Activated naive CD4-positive, alpha-beta T cell (primary cell): ENCODE results near the gene CNIH1.
"Not testable (repeated sequence)": the region's sequence is repeated elsewhere in the genome, so short reads cannot be mapped to it uniquely, and the experiment has no call there.

Experiments used
- DNase-seq, 4 experiments: peaks; one replicate each; lab custom pipeline; 2025; lab: John Stamatoyannopoulos, UW

CNIH1 gene

DNA sequence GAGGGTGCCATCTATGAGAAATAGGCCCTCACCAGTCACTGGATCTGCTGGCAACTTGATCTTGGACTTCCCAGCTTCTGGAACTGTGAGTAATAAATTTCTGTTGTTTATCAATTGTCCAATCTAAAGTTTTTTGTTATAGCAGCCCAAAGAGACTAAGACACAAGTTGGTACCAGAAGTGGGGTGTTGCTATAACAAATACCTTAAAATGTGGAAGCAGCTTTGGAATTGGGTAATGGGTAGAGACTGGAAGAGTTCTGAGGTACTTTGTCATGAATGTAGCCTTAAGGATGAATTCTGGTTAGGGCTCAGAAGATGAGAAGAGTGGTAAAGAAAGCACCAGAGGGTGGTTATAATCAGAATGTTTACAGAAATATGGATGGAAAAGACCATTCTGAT, 26.1 kb upstream of the CNIH1 start:
- DNase-seq, result no peak

DNA sequence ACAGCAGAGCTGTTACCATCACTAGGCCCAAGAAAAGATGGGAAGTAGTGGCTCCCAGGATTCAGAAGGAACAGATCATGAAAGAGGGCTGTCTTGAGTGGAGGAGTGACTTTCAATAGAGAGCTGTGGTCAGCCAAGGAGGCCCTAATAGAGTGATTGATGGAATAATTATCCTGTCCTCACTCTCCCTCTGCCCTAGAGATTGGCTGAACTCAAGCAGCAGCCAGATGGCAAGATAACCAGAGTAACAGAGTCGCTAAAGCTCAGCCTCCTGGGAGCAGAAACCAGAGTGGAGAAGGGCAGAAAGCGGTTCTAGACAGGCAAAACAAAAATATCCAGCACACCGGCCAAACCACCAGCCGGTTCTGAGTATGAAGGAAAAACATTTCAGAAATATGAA, 24.5 kb upstream of the CNIH1 start:
- no peak for DNase-seq

DNA sequence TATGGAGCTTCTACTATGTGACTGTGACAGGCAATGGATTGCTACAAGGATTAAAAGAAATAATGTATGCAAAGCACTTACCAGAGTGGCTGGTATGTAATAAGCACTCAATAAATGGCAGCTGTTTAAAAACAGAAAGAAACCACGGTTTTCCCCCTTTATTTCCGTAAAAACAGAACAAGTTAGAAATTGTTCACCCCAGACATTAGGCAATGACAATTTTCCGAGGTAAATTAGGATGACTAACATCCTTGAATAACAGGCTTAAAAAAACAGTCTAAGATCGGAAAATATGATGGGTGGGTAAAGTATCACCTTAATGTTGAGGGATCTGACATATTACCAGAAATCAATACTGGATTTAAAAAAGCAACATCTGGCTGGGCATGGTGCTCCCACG, 20.9 kb upstream of the CNIH1 start:
- no peak for DNase-seq

DNA sequence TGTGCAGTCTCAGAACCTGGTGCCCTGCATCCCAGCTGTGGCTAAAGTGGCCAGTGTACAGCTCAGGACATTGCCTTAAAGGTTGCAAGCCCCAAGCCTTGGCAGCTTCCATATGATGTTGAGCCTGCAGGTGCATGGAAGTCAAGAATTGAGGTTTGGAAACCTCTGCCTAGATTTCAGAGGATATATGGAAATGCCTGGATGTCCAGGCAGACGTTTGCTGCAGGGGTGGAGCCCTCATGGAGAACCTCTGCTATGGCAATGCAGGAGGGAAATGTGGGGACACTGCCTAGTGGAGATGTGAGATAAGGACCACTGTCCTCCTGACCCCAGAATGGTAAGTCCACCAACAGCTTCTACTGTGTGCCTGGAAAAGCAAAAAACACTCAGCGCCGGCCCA, 17.9 kb upstream of the CNIH1 start:
- DNase-seq, result no peak

DNA sequence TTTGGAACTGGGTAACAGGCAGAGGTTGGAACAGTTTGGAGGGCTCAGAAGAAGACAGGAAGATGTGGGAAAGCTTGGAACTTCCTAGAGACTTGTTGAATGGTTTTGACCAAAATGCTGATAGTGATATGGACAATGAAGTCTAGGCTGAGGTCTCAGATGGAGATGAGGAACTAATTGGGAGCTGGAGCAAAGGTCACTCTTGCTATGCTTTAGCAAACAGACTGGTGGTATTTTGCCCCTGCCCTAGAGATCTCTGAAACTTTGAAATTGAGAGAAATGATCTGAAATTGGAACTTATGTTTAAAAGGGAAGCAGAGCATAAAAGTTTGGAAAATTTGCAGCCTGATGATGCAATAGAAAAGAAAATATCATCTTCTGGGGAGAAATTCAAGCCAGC, 17.4 kb upstream of the CNIH1 start:
- not testable (repeated sequence) for DNase-seq

DNA sequence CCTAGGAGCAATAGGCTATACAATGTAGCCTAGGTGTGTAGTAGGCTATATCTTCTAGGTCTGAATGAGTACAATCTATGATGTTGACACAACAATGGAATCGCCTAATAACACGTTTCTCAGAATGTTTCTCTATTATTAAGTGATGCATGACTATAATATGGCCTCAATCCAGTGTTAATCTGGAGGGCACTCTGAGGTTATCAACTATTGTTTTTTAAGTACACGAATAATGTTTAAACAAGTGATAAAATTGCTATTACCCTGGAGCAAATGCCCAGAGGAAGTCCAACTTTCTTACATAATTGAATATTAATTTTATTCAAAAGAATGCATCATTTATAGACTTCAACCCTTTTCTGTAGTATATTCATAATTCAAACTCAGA, 16.4 kb upstream of the CNIH1 start:
- no peak for DNase-seq

DNA sequence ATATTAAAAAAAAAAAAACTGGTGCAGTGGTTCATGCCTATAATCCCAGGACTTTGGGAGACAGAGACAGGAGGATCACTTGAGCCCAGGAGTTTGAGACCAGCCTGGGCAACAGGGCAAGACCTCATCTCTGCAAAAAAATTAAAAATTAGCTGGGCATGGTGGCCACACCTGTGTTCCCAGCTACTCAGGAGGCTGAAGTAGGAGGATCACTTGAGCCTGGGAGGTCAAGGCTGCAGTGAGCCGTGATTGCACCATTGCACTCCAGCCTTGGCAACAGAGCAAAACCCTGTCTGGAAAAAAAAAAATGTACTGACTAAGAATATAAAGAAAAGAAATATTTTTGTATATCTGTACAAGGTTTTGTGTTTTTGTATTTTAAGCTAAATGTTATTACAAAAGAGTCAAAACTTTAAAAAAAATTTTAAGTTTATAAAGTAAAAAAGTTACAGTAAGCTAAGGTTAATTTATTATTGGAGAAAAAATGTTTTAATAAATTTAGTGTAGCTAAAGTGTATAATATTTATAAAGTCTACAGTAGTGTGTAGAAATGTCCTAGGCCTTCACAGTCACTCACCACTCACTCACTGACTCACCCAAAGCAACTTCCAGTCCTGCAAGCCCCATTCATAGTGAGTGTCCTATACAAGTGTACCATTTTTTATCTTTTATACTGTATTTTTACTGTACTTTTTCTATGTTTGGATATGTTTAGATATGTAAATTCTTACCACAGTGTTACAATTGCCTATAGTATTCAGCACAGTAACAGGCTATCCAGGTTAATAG, 15.8 kb upstream of the CNIH1 start:
- DNase-seq, result not testable (repeated sequence)

DNA sequence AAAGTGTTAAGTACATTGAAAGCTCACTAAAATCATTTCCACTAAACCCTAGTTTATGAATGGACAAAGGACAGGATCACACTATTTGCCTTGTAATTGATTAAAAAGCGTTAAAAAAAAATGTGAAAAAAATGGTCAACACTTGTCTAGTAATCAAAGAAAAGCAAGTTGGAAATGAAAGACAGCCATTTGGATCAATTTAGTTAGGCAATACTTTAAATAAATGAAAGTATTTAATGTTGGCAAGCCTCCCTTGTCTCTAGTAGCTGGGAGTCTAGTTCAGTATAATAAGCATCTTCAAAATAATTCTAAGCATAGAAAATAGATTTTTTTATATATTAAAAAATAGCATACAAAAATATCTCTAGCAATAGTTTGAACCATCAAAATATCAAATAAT, 14.2 kb upstream of the CNIH1 start:
- no peak for DNase-seq

DNA sequence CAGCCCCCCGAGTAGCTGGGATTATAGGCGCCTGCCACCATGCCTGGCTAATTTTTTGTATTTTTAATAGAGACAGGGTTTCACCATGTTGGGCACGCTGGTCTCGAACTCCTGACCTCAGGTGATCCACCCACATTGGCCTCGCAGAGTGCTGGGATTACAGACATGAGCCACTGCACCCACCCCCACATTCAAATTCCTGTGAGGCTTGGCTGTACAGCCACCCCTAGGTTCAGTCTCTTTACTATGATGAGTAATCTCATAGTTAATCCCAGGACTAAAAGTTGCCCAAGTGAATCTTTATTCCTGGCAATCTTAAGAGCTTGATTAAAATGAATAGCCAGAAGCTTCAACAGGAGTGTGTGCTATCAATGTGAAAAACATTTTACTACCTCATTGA, 12.8 kb upstream of the CNIH1 start:
- not testable (repeated sequence) for DNase-seq

DNA sequence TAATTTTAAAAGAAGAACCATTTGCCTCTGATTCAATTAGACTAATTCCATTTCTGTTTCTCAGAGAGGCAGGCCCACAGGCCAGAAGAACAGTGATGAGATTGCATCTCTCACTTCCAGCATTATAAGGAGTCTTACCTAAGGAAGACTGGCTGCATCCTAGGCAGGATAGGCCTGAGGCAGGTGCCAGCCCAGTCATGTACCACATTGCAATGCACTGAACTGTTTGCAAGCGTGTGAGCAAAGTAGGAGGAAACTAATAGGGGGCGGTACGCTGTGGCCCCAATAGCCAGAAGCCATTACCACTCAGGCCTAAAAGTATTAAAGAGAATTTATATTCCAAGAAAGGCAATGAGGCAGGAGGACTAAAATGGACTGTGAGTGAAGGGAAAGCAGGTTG, 12.1 kb upstream of the CNIH1 start:
- DNase-seq, result no peak

DNA sequence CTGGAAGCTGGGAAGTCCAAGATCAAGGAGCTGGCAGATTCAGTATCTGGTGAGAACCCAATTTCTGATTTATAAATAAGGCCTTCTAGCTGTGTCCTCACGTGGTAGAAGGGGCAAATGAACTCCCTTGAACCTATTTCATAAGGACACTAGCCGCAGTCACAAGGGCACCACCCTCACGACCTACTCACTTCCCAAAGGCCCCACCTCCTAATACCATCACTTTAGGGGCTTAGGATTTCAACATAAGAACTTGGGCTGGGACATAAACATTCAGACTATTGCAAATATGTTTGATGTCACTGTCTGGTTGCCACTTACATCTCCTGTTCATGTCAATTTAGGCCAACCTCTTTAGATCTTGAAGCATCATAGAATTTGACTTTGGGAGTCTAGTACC, 10.8 kb upstream of the CNIH1 start:
- no peak for DNase-seq

DNA sequence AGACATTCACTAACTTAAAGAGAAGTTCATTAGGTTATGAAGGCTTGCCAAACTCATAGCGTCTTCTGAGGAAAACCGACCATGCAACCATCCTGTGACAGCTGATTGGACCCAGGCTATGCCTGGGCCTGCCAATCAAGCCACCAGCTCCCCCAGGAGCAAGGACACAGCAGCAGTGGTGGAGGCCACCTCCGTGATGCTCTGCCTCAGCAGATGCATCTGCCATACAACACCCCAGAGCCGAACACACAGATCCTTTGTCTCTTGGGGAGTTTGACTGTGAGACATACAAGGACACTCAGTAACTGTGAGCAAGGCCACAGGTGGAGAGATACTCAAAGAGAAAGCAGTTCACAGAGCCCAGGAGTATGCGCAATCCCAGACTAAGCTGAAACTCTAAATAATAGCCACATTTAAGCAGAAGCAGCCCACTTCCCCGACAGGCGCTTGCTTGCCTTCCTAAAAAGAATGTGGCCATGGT, 10.0 kb upstream of the CNIH1 start:
- DNase-seq, result no peak

DNA sequence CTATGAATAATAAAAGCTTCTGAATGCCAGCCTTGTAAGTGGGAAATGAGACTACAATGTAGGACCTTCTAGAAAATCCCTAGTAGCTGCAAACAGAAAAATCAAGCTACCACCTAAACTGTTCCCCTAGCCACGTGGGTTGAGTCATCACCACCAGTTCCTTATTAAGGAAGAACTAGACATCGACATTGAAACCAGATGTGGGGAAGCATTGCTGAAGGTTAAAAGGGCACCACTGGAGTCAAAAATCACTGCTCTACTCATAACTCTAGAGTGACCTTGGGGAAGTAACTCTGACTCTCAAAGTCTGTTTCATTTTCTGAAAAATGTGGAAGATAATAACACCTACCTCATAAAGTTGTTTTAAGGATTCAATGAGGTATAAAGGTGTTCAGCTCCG, 9.4 kb upstream of the CNIH1 start:
- DNase-seq, result no peak

DNA sequence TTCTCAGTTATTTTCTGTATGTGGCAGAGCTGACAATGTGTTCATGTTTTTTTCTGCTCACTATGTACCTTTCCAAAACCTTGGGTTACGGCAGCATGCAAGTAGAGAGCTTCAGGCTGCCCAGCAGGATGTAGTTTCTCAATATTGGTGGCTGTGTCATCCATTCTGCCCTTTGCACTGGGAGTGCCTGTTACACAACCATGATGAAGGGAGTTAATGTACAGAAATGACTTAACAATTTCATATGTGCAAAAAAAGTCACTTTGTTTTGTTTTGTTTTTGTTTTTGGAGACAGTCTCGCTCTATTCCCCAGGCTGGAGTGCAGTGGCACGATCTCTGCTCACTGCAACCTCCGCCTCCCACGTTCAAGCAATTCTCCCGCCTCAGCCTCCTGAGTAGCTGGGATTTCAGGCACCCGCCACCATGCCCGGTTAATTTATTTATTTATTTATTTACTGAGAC, 6.1 kb upstream of the CNIH1 start:
- no peak for DNase-seq

DNA sequence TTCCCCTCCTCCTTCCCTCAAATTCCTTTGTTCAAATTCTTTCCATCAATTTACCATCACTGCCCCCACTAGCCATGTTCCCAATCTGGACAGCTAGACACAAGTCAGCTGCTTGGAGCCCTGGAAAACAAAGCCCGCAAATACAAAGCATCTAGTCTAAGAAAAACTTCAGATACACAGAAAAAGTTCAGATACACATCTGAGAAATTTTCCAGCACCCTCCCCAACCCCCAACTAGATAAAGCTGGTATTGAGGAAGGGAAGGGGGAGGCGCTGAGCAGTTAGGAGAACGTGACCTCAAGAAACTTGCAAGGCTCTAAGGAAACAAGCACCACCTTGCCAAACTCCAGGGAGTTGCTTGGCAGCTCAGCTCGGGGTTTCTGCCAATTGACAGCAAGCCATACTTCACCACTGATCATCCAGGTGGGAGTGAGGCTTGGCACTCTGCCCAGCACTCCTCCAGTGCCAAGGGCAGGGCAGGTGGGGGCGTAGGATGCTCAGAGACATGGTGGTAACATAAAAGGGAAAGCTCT, 5.1 kb upstream of the CNIH1 start:
- DNase-seq, result no peak

DNA sequence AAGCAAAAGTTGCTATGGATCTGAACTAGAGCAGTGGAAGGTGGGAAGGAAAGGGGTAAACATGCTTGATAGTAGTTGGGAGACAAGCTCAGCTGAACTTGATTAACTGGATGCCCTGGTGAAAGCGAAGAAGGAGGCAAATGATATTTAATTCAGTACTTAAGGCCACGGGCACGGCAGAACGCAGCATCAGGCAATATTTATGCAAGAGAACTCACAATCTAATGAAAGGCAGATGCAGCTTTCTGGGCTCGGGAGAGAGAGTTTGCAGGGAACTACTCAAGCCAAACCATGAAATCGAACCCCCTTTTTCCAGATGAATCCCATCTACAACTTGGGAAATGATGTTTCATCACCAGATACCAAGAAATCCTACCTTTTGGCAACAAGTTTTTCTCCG, 3.5 kb upstream of the CNIH1 start:
- DNase-seq, result no peak

DNA sequence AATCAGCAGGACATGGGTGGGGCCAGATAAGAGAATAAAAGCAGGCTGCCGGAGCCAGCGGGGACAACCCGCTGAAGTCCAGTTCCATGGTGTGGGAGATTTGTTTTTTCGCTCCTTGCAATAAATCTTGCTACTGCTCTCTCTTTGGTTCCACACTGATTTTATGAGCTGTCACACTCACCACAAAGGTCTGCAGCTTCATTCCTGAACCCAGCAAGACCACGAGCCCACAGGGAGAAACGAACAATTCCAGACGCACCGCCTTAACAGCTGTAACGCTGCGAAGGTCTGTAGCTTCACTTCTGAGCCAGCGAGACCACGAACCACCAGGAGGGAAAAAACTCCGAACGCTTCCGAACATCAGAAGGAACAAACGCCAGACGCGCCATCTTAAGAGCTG, 2.8 kb upstream of the CNIH1 start:
- DNase-seq, result no peak

DNA sequence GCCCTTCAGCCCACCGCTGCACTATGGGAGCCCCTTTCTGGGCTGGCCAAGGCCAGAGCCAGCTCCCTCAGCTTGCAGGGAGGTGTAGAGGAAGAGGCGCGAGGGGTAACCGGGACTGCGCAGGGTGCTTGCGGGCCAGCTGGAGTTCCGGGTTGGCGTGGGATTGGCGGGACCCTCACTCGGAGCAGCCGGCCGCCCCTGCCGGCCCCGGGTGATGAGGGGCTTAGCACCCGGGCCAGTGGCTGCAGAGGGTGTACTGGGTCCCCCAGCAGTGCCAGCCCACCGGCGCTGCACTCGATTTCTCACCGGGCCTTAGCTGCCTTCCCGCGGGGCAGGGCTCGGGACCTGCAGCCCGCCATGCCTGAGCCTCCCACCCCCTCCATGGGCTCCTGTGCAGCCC, 1.8 kb upstream of the CNIH1 start:
- DNase-seq, result not testable (repeated sequence)

DNA sequence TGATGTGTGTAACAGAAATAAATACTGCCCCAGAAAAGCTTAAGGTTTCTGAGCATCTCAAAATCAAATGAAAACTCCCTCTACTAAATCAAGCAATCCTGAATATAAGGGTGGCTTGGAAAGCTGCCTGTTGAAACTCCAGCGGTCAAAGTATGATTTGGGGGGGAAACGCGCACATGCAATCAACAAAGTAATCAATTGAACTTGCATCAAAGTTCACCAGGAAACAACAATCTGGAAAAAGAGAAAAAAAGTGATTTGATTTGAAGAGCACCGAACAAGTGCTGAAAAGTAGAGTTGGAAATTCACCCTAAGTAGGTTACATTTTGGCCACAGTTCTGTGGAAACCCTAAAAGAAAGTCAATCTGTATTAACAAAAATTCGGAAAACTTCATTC, 700 bp downstream of the CNIH1 start:
- no peak for DNase-seq

DNA sequence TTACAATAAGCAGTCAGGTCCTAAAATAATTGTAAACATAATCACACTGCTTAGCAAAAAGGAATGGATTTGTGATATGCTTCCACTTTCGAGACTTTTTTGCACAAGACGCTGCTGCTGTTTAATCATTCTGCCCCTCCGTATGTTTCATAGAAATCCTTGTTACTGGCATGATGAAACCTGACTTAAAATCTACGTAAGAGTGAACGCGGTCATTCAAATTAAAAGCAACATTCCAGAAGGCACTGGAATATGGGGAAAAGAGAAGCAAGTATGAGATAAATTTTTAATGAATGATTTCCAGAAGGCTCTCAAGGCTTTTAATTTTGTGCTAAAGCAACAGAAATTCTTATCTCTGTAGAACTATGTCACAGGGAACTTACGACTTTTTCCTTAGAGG, 1.1 kb downstream of the CNIH1 start:
- no peak for DNase-seq

DNA sequence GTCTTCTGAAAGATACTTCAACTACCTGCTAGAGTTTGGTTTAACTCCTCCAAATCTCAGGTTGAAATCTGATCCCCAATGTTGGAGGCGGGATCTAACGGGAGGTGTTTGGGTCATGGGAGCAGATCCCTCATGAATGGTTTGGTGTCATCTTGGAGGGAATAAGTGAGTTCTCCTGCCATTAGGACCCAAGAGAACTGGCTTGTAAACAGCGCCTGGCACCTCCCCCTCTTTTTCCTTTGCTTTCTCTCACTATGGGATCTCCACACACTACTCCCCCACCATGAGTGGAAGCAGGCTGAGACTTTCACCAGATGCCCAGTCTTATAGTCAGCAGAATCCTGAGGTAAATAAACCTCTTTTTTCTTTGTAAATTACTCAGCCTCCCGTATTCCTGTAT, 2.5 kb downstream of the CNIH1 start:
- DNase-seq, result no peak

DNA sequence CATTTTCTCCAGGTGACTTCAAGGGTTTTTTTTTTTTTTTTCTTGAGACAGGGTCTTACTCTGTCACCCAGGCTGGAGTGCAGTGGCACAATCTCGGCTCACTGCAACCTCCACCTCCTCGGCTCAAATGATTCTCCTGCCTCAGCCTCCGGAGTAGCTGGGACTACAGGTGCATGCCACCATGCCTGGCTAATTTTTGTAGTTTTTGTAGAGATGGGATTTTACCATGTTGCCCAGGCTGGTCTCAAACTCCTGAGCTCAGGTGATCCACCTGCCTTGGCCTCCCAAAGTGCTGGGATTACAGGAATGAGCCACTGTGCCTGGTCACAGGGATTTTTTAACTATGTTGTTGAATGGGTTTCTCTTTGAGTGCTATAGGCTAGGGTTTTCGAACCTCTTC, 3.2 kb downstream of the CNIH1 start:
- DNase-seq, result not testable (repeated sequence)

DNA sequence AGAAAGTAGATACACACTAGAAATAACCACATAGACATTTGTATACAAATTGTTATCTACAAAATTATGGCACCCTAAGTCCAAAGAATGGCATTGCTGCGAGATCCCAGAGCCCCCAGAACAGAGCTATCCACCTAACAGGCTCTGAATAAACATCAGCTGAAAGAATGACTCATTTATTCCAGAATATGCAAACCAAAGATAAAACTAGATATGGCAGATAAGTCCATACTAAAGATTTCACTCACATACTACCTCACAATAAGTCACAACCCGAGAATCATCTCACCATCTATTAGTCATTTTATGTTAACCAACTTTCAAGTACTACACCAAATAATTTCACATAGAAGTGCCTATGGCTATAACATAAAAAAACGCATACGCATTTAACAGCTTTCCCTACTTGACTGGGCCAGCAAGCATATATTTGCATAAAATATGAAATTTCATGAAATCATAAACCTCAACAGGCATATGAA, 5.6 kb downstream of the CNIH1 start:
- DNase-seq, result no peak

DNA sequence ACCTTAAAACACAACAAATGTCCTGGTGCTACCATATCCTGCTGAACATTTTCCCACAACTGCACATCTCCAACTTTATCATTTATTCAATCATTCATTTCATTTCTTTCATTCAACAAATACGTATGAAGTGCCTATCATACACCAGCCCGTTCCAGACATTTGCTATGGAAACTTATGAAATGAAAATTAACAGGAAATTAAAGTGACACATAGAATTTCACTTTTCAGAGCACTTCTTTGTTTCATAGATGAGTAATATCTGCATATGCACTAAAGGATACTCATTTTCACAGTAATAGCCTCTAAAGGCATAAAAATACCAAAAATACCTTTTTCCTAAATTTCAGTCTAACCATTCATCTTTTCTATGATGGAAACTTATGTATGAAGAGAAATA, 12.6 kb downstream of the CNIH1 start:
- no peak for DNase-seq
